GM21576 (cell line): ENCODE results near the gene TMOD1.

Experiments used
- ATAC-seq: cut with Tn5 transposase; IDR thresholded peaks from one replicate; pipeline ENCODE4 v1.9.1; 2021; ENCODE audit warnings: mild to moderate bottlenecking, moderate library complexity; ENCODE audit not compliant: unreplicated experiment

The TMOD1 gene

DNA sequence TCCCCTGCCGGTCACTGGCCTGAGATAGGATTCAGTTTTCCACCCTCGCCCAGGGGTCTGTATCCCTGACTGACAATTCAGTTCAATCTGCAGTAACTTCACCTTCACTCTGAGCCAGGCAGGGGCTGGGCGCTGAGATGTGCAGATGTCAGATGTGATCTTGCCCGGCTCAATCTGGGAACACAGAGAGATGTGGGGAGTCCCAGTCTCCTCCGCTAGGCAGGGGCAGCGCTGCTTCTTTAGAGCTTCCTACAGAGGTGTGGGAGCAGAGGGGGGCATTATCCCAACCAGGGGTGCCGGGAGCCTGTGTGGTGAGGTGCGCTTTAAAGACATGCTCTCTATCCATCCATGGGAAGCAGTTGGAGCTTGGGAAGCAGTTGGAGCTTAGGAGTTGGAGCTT lies 14.6 kb downstream of the TMOD1 start:
- ATAC-seq: no peak

DNA sequence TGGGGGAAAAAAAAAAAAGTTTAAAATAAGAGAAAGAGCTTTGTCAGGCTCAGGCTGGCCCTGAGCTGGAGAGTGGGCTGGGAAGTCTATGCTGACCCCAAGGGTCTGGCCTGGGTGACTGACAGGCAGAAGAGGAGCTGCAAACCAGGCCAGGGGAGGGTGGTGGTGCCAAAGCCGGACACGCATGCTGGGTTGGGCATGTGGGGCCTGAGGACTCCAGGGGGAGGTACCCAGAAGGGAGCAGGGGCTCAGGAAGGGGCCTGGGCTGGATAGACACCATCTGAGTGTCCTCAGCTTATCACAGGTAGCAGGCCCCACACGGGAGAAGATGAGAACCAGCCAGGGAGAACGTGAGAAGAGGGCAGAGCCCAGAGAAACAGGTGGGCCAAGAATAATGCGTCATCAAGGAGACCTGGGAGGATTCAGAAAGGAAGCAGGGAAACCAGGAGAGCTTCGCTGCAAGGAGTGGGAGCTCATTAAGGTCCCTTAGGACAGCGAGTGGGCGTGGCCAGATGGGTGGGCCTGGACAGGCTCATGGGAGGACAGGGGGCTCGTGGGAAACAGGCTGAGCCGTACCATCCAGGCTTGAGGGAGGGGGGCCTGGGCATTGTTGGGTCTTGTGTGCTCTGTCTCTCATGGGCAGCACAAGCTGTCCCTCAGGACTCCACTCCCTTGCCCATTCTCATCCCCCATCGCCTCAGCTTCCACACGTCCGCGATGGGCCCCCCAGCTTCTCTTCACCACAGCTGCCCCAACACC lies 16.0 kb downstream of the TMOD1 start:
- no peak for ATAC-seq

DNA sequence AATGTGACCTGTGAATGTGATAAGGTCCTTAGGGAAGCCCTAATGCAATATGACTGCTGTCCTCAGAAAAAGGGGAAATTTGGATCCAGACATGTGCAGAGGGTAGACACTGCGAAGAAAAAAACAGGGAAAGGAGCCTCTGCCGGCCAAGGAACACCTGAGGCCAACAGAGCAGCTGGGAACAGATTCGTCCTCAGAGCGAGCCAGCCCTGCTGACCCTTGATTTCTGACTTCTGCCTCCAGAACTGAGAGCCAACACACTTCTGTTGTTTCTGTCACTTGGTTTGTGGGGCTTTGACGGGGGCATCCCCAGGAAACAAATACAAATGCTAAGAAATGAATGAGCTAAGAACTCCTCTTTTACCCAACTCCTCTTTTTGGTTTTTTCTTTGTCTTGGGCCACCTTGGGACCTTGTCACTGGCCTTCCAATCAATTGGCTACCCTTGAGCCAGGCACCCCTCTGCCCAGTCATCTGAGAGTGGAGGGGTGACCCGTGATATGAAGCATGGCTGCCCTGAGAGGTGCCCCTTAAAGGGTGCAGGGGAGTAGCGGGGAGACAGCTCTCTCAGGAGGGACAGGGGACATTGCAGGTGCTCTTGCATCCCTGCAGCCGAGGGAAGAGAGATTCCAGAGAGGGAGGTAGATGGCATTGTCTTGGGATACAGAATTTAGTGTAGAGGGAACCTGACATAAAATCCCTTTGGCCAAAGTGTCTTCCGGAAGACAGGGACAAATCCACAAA lies 16.9 kb downstream of the TMOD1 start:
- no peak for ATAC-seq

DNA sequence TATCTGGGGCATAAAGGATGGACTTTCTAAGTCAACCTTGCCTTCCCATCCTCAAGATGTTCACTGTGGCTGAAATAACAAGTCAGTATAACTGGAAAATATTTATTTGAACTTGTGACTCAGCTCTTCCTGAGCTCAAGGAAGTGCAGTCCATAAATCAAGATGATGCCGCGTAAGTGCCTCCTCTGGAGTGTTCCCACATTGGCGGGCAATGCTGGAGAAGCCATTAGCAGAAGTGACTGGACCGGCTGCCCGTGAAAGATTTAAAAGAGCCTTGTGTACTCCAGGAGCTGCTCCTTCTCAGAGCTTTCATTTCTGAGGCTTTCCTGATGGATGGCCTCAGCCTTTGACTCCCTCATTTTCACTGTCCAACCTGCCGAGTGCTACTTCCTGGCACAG lies 17.4 kb downstream of the TMOD1 start:
- no peak for ATAC-seq

GRCh38 chr9:97519441-97519970 lies 18.0 kb downstream of the TMOD1 start:
- ATAC-seq: no peak

GRCh38 chr9:97521576-97522333 lies 20.3 kb downstream of the TMOD1 start:
- ATAC-seq: no peak

- no peak for ATAC-seq
Measured at GRCh38 chr9:97524424-97524823, 23.0 kb downstream of the TMOD1 start.

DNA sequence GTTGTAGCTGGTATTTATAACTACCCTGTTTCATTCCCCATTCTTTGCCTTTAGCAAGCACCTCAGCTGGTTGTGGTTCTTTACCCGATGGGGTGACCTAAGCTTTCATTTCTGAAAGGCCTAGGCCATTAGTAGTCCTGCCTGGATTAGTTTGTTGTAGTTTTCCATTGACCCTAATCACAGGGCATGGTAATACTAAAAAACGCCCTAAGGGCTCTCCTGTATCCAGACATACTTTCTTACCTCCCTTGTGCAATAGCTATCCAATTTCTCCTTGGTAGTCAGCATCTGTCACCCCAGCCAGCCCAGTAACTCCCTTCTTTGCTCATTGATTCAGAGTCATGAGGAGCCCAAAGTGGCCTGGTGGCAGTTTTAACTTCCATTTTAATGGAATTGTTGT lies 24.0 kb downstream of the TMOD1 start:
- ATAC-seq: no peak

DNA sequence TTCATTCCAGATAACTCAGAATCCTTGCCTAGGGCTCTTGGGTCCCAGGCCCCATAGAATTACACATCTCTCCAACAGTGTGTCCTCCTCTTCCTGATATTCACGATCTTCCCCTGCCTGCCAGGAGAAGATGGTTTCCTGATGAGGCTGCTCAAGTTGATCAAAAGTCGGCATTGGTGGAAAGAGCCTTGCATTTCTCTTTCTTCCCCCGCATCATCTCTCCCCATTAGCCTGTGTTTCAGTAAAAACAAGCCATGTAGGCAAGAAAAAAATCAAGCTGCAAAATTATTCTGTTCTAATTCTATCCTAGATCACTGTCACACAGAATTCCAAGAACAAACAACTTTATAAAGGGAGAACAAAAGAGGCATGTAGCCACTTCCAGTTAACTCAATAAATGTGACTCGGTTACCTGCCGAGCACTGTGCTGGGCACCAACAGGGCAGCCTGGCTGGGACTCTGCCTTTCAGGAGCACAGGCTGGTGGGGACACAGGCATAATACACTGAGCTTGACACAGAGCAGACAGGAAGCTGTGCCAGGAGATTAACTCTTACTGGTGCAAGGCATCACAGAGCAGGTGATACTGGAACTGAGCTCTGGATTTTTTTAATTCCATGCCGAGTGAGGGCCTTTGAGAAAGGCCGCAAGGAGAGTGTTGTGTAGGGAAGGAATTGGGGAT lies 25.6 kb downstream of the TMOD1 start:
- ATAC-seq: no peak

GRCh38 chr9:97527626-97528528 lies 26.4 kb downstream of the TMOD1 start:
- no peak for ATAC-seq

DNA sequence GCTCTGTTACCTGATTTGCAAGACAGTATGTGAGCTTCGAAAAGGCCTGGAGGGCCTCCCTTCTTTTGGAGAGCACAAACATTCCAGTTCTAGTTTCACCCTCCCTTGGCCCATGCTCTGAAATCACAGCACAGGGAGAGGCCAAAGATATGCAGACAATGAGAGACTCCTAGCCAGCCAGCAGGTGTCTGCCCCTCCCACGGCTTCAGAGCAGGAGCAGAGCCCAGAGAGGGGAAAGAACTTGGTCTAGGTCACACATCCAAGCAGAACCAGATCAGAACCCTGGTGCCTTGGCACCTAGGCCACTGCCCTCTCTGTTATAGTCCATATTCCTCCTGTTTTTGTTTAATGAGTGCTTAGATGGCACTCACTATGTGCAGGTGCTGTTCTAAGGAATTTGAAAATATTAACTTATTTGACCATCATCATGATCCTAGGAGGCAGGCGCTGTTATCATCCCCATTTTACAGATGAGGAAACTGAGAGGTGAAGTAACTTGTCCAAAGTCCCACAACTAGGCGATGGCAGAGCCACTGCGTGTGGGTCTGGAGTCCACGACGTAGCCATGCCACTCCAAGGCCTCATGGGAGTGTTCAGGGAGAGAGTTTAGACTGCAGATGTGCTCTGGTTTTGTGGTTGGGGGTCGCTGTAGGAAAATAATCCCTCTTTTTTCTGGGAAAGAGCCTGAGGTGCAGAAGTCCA lies 27.2 kb downstream of the TMOD1 start:
- no peak for ATAC-seq

- ATAC-seq: peak; percentile 84
Measured at GRCh38 chr9:97529363-97530076, 28.1 kb downstream of the TMOD1 start.

GRCh38 chr9:97531888-97532376 lies 30.5 kb downstream of the TMOD1 start:
- no peak for ATAC-seq

GRCh38 chr9:97534185-97534584 lies 32.7 kb downstream of the TMOD1 start:
- ATAC-seq: no peak

DNA sequence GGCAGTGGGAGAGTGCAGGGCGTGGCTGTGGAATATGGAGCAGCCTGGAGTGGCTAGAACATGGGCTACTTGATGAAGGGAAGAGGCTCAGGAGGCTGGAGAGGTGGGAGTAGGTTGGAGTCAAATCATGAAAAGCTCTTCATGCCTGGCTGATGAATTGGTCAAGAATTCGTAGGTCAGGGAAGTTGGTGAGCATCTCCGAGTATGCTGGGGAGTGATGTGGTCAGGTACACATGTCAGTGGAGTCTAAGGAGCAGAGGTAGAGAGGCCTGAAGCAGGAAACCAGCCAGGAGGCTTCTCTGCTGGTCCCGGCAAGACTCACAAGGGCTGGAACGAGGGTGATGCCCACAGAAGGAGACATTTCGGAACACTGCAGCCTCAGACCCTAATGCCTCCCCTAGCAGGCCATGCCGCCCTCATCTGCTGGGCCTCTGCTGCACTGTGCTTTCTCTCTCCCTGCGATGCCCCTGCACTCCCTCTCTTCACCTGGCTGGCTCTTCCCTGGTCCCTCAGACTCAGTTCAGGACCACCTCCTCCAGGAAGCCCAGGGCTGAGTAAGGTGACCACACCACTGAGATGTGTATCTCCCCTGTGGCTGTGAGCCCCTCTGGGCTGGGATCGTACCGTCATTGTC lies 33.6 kb downstream of the TMOD1 start:
- ATAC-seq: no peak

DNA sequence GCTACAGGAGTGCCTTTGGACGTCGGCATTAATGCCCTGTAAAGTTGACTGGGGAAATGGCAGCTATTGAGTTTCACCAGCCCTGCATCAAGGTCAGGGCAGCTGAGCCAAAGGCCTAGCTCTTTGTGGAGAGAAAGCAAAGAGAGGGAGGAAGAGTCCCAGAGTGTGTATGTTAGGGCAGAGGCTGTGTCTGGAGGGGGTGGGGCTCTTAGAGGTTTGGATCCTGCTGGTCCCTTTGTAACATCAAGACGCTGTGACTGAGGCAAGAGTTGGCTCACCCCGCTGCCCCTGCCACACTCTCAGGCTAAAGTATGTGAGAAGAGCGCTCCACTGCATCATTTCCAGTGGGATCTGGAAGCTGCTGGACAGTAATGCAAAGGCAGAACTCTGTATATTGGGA lies 34.3 kb downstream of the TMOD1 start:
- no peak for ATAC-seq

- no peak for ATAC-seq
Measured at GRCh38 chr9:97536480-97536879, 35.0 kb downstream of the TMOD1 start.

DNA sequence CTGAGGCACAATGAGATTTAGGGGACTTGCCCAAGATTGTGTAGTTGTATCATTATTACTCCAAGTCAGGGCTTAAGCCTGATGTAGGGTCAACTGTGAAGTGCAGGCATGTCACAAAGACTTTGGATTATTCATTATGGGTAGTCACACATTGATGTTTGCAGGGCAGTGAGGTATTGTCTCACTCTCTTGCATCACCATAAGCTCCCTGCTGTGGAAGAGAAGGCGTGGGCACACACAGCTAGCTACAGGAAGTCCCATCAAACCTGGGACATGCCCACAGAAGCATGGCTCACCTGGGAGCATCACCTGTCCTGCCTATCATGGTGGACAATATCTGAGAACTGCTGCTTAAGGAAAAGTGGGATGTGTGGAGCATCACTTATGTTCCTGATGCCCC lies 42.1 kb downstream of the TMOD1 start:
- ATAC-seq: no peak
